Fibroblast of the aortic adventitia (primary cell): Measurements from ENCODE around the gene TRIM9. TPM values are rescaled to one million over a fixed set of nuclear protein-coding genes. Genes with fewer than 3 reads are reported as not detected.

ENCODE experiments used
- DNase-seq: peaks from one replicate; pipeline ENCODE4 v3.0.0-alpha.2; 2010; ENCODE audit warnings: low read depth
- H3K4me3 ChIP-seq: 2 replicates; pipeline ENCODE4 v1.5.1; 2011; ENCODE audit warnings: low read depth, mild to moderate bottlenecking, control low read depth, low read length, moderate library complexity
- CTCF ChIP-seq: IDR thresholded peaks from 2 replicates; pipeline ENCODE4 v1.5.1; 2011; ENCODE audit warnings: mild to moderate bottlenecking, low read length, control low read depth, inconsistent platforms; ENCODE audit not compliant: insufficient read depth
- total RNA-seq: library from RNA; depleted of rRNA; stranded (reverse); fragments of >200 nt; gene quantifications from 2 replicates; pipeline ENCODE4 v1.2.3, GENCODE V29; 2012; ENCODE audit warnings: low replicate concordance

The TRIM9 gene
- total RNA-seq, 1 donor: 1.6 TPM

GRCh38 chr14:51129130-51129529 is 34.2 kb upstream of the TRIM9 start:
- peak; percentile 12 for TF ChIP-seq CTCF
- no peak overlapping the region for H3K4me3 ChIP-seq
- no peak for DNase-seq

GRCh38 chr14:51124029-51124428 is 29.1 kb upstream of the TRIM9 start:
- TF ChIP-seq CTCF: no peak
- no peak for DNase-seq
- H3K4me3 ChIP-seq: no peak overlapping the region

- DNase-seq: no peak
- TF ChIP-seq CTCF: no peak
- no peak overlapping the region for H3K4me3 ChIP-seq
Measured at GRCh38 chr14:51121096-51121495, 26.2 kb upstream of the TRIM9 start.

- no peak overlapping the region for H3K4me3 ChIP-seq
- DNase-seq: no peak
- TF ChIP-seq CTCF: no peak
Measured at GRCh38 chr14:51119411-51120051, 24.6 kb upstream of the TRIM9 start.

- no peak for DNase-seq
- no peak for TF ChIP-seq CTCF
- no peak overlapping the region for H3K4me3 ChIP-seq
Measured at GRCh38 chr14:51118993-51119392, 24.1 kb upstream of the TRIM9 start.

- no peak for TF ChIP-seq CTCF
- no peak for DNase-seq
- no peak overlapping the region for H3K4me3 ChIP-seq
Measured at GRCh38 chr14:51117593-51117992, 22.7 kb upstream of the TRIM9 start.

- no peak for TF ChIP-seq CTCF
- H3K4me3 ChIP-seq: no peak overlapping the region
- no peak for DNase-seq
Measured at GRCh38 chr14:51116682-51117081, 21.8 kb upstream of the TRIM9 start.
